A549 (cell line): ENCODE data around the gene THBD. TPM values are rescaled to one million over a fixed set of nuclear protein-coding genes. Genes with fewer than 3 reads are reported as not detected.

Source experiments
- ATAC-seq, 2 experiments: fragments of 200-7000 bp in 1 of 2; fragments of >200 bp in 1 of 2; cut with Nextera tagmentation in 1 of 2; cut with Tn5 transposase in 1 of 2; 3 replicates each; pipeline versions ENCODE4 v1.8.0 to v1.9.1; 2018 to 2020; ENCODE audit warnings: mild to moderate bottlenecking in 1 of 2, moderate library complexity in 1 of 2
- CTCF ChIA-PET: fragments of 300-600 bp; sonication (Branson Sonifier 250); formaldehyde crosslinking; extraction: SDS; loops from one replicate; lab custom pipeline; 2021; ENCODE audit warnings: antibody characterized with exemption, inconsistent platforms; lab: Yijun Ruan, JAX
- POLR2A ChIA-PET: fragments of 350-600 bp; formaldehyde crosslinking; extraction: SDS; loops from one replicate; lab custom pipeline; 2021; ENCODE audit warnings: antibody characterized with exemption, inconsistent platforms; lab: Yijun Ruan, JAX
- DNase-seq, 2 experiments: peaks; one replicate each; pipeline versions ENCODE4 v3.0.0 to v3.0.0-alpha.2; 2011 to 2016; ENCODE audit warnings: low read depth in 1 of 2, low spot score in 1 of 2
- FAIRE-seq: peaks from 2 replicates; lab custom pipeline; 2011; peaks lifted over from hg19 to GRCh38; lab: Jason Lieb, UNC
- H3K27ac ChIP-seq, 2 experiments: fragments of >200 bp; sonication (Bioruptor Twin); formaldehyde crosslinking; 3 replicates each; pipeline ENCODE4 v1.5.1; 2016 to 2017
- H3K4me1 ChIP-seq: fragments of >200 bp; sonication (Bioruptor Twin); formaldehyde crosslinking; 3 replicates; pipeline ENCODE4 v1.6.1; 2016
- H3K4me2 ChIP-seq: fragments of >200 bp; sonication (Bioruptor Twin); formaldehyde crosslinking; 3 replicates; pipeline ENCODE4 v1.6.1; 2016
- H3K4me3 ChIP-seq: fragments of >200 bp; sonication (Bioruptor Twin); formaldehyde crosslinking; 3 replicates; pipeline ENCODE4 v1.5.1; 2016
- H3K9me3 ChIP-seq: fragments of >200 bp; sonication (Bioruptor Twin); formaldehyde crosslinking; 3 replicates; pipeline ENCODE4 v1.6.1; 2016
- BHLHE40 ChIP-seq: IDR thresholded peaks from 2 replicates; pipeline ENCODE4 v1.6.1; 2012; ENCODE audit warnings: low read depth, low read length, inconsistent platforms
- CEBPB ChIP-seq, 2 experiments: fragments of >200 bp in 1 of 2; sonication (Bioruptor Twin) in 1 of 2; formaldehyde crosslinking in 1 of 2; IDR thresholded peaks; 2 replicates each; pipeline ENCODE4 v1.6.1; 2012 to 2016
- CHD2 ChIP-seq: fragments of 150-350 bp; IDR thresholded peaks from 2 replicates; pipeline ENCODE4 v1.6.1; 2014; ENCODE audit warnings: low read length; ENCODE audit not compliant: partially characterized antibody
- E2F6 ChIP-seq: IDR thresholded peaks from 2 replicates; pipeline ENCODE4 v1.6.1; 2012; ENCODE audit warnings: low read depth, borderline replicate concordance
- EHMT2 ChIP-seq: fragments of 200-600 bp; sonication (generic); IDR thresholded peaks from 2 replicates; pipeline ENCODE4 v1.6.1; 2016; ENCODE audit warnings: antibody characterized with exemption, low read depth, mild to moderate bottlenecking, moderate library complexity
- FOSL2 ChIP-seq, 2 experiments: fragments of 450-650 bp in 1 of 2; fragments of >200 bp in 1 of 2; sonication (Bioruptor Twin) in 1 of 2; formaldehyde crosslinking; IDR thresholded peaks; 2 replicates each; pipeline versions ENCODE4 v1.5.0 to v1.6.1; 2016 to 2020; ENCODE audit warnings: mild to moderate bottlenecking in 1 of 2, moderate library complexity in 1 of 2
- GATA3 ChIP-seq: IDR thresholded peaks from 2 replicates; pipeline ENCODE4 v1.6.1; 2012; ENCODE audit warnings: borderline replicate concordance
- HMGXB4 ChIP-seq: fragments of 250-450 bp; sonication (Bioruptor Pico); IDR thresholded peaks from 2 replicates; pipeline ENCODE4 v1.5.0; 2021; ENCODE audit warnings: mild to moderate bottlenecking, moderate library complexity, borderline replicate concordance
- HOXA7 ChIP-seq: fragments of 250-450 bp; sonication (Bioruptor Pico); IDR thresholded peaks from 2 replicates; pipeline ENCODE4 v1.5.0; 2020; ENCODE audit warnings: mild to moderate bottlenecking, moderate library complexity
- HOXB13 ChIP-seq: fragments of 250-450 bp; sonication (Bioruptor Pico); IDR thresholded peaks from 2 replicates; pipeline ENCODE4 v1.5.0; 2020; ENCODE audit warnings: low read depth, mild to moderate bottlenecking, moderate library complexity
- JUNB ChIP-seq: fragments of >200 bp; sonication (Bioruptor Twin); formaldehyde crosslinking; IDR thresholded peaks from 2 replicates; pipeline ENCODE4 v1.6.1; 2016
- KDM1A ChIP-seq: fragments of 200-600 bp; sonication (generic); IDR thresholded peaks from 2 replicates; pipeline ENCODE4 v1.6.1; 2016; ENCODE audit warnings: low read depth, mild to moderate bottlenecking
- KDM5A ChIP-seq: fragments of 200-600 bp; sonication (generic); IDR thresholded peaks from 2 replicates; pipeline ENCODE4 v1.6.1; 2016; ENCODE audit warnings: antibody characterized with exemption, mild to moderate bottlenecking
- MAFK ChIP-seq: fragments of 450-650 bp; IDR thresholded peaks from 2 replicates; pipeline ENCODE4 v1.6.1; 2014; ENCODE audit not compliant: partially characterized antibody
- MAZ ChIP-seq: fragments of 150-350 bp; IDR thresholded peaks from 2 replicates; pipeline ENCODE4 v1.6.1; 2014; ENCODE audit warnings: antibody characterized with exemption, low read depth, low read length, borderline replicate concordance
- POLR2A ChIP-seq: IDR thresholded peaks from 2 replicates; pipeline ENCODE4 v1.6.1; 2012; ENCODE audit warnings: mild to moderate bottlenecking, low read length
- RARB ChIP-seq: fragments of 250-450 bp; sonication (Bioruptor Pico); IDR thresholded peaks from 2 replicates; pipeline ENCODE4 v1.8.0; 2021; ENCODE audit warnings: mild to moderate bottlenecking, moderate library complexity
- RCOR1 ChIP-seq: fragments of 150-350 bp; IDR thresholded peaks from 2 replicates; pipeline ENCODE4 v1.6.1; 2014; ENCODE audit warnings: antibody characterized with exemption, low read length, low read depth
- RFX5 ChIP-seq: fragments of 450-650 bp; IDR thresholded peaks from 2 replicates; pipeline ENCODE4 v1.7.1; 2014; ENCODE audit warnings: antibody characterized with exemption, mild to moderate bottlenecking, moderate library complexity
- TFCP2L1 ChIP-seq: fragments of 250-450 bp; sonication (Bioruptor Pico); IDR thresholded peaks from 2 replicates; pipeline ENCODE4 v1.5.0; 2021; ENCODE audit warnings: mild to moderate bottlenecking
- ZC3H11A ChIP-seq: fragments of 450-650 bp; IDR thresholded peaks from 2 replicates; pipeline ENCODE4 v1.6.1; 2014; ENCODE audit warnings: antibody characterized with exemption, mild to moderate bottlenecking
- ZSCAN20 ChIP-seq: fragments of 250-450 bp; sonication (Bioruptor Pico); IDR thresholded peaks from 2 replicates; pipeline ENCODE4 v1.8.0; 2022; ENCODE audit warnings: mild to moderate bottlenecking, moderate library complexity
- WGBS: methylation state at CpG from one replicate; pipeline ENCODE4 v1.1.6; 2017; ENCODE audit errors: missing lambda C conversion rate; 5-methylcytosine and 5-hydroxymethylcytosine counted together
- polyA plus RNA-seq, 4 experiments: library from polyadenylated mRNA; depleted of rRNA in 3 of 4; stranded (reverse); fragments of >200 nt; fragmentation: RNase III in 1 of 4; extraction: RNeasy Plus Mini Kit Qiagen cat#74134 plus additional on column Dnase treatment in 1 of 4; gene quantifications; 2 replicates in 3 of 4; 3 replicates in 1 of 4; pipeline ENCODE4 v1.2.3, GENCODE V29; 2011 to 2017
- TF ChIP-seq, protein P1 (sequence below): fragments of >200 bp; sonication (Bioruptor Twin); formaldehyde crosslinking; IDR thresholded peaks from 3 replicates; pipeline ENCODE4 v1.6.1; 2016
- TF ChIP-seq, protein P2 (sequence below): fragments of >200 bp; sonication (Bioruptor Twin); formaldehyde crosslinking; IDR thresholded peaks from 2 replicates; pipeline ENCODE4 v1.6.1; 2016

THBD gene
- polyA plus RNA-seq, 2 of the 4 experiments (the other 2 are of a cell fraction) = 25.8 to 29.6 TPM

DNA sequence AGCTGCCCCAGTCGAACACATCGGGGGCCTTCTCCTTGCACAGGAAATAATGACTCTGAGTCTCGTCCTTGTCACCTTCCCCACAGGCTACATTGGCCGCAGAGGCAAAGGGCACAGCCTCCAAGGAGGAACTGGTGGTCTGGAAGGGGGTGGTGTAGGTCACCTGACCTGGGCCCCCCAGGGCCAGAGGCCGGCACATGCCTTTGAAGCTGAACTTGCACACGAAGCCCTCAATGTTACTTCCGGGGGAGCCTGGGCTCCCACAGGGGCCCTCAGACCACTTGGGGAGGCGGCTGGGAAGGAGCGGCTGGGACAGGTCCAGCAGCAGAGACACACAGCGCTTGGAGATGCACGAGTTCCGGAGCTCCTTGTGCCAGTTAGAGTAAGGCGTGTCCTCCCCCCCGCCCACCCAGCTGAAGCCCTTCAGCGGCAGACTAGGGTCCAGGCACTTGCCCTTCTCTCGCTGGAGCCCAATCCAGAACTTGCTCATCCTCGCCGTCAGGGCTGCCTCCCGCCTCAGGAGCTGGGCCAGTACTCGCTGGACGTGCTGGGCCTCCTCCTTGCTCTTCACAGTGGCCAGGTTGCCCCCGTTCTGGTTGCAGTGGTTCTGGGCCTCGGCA is 36.1 kb upstream of the THBD start:
- no peak for DNase-seq
- no peak for ATAC-seq
- FAIRE-seq = no peak
- TF ChIP-seq RARB (CRISPR knock-in tag) = no peak
- TF ChIP-seq BHLHE40 = no peak
- no peak for TF ChIP-seq RFX5
- TF ChIP-seq E2F6 = no peak
- TF ChIP-seq, protein P1, sequence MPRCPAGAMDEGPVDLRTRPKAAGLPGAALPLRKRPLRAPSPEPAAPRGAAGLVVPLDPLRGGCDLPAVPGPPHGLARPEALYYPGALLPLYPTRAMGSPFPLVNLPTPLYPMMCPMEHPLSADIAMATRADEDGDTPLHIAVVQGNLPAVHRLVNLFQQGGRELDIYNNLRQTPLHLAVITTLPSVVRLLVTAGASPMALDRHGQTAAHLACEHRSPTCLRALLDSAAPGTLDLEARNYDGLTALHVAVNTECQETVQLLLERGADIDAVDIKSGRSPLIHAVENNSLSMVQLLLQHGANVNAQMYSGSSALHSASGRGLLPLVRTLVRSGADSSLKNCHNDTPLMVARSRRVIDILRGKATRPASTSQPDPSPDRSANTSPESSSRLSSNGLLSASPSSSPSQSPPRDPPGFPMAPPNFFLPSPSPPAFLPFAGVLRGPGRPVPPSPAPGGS = no peak
- TF ChIP-seq KDM1A = no peak
- no peak for TF ChIP-seq ZSCAN20 (CRISPR knock-in tag)
- no peak for TF ChIP-seq TFCP2L1 (CRISPR knock-in tag)
- TF ChIP-seq EHMT2 = no peak
- TF ChIP-seq GATA3 = no peak
- POLR2A ChIA-PET = no interaction called here
- 85% methylated on average over 22 of the region's 23 CpGs for whole genome bisulfite sequencing
- no peaks in the 10 kb centered on the region for H3K9me3 ChIP-seq
- no peak overlapping the region for H3K4me2 ChIP-seq
- no peak overlapping the region for H3K4me3 ChIP-seq
- H3K27ac ChIP-seq = no peak overlapping the region
- CTCF ChIA-PET = interaction anchor here (1.2 to 1.3 kb wide), 2 partner anchors 9 to 24 kb away, joined by 4 to 5 read pairs; no protein-coding TSS in a partner anchor
- H3K4me1 ChIP-seq = no peaks in the 10 kb centered on the region

DNA sequence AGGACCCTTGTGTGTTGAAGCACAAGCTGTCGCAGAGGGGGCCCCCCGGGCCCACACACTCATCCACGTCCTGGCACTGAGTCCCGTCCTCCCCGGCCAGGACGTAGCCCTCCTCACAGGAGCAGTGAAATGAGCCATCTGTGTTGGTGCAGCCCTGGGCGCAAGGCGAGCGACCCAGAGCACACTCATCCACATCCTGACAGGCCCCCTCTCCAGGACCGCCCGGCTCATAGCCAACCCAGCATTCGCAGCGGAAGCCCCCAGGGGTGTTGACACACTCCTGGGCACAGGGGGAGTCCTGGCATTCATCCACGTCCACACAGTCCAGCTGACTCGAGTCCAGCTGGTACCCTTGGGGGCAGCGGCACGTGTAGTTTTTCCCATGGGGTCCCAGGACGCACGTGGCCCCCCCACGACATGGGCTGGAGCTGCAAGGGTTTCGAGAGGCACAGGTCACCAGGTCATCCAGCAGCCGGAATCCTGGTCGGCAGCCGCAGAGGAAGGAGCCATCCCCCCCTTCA is 35.4 kb upstream of the THBD start:
- Histone ChIP-seq H3K4me3 (no peak overlapping the region), H3K27ac (no peak overlapping the region), H3K4me2 (no peak overlapping the region), H3K4me1 (no peaks in the 10 kb centered on the region), H3K9me3 (no peaks in the 10 kb centered on the region)
- CTCF ChIA-PET = interaction anchor here (1.3 kb wide), 1 partner anchor 10 kb away, joined by 4 read pairs; no protein-coding TSS in a partner anchor
- POLR2A ChIA-PET = no interaction called here
- TF ChIP-seq ZC3H11A (no peak), JUNB (no peak), FOSL2 (IDR thresholded peaks at IDR 0.05) (no peak), FOSL2 (CRISPR knock-in tag; IDR thresholded peaks at IDR 0.05) (no peak), CHD2 (no peak), HMGXB4 (no peak), MAFK (no peak), RCOR1 (no peak), MAZ (no peak), E2F6 (no peak), HOXB13 (CRISPR knock-in tag) (no peak), BHLHE40 (no peak), CEBPB (IDR thresholded peaks at IDR 0.05) (no peak), KDM5A (no peak), POLR2A (no peak), HOXA7 (no peak)
- TF ChIP-seq, protein P2, sequence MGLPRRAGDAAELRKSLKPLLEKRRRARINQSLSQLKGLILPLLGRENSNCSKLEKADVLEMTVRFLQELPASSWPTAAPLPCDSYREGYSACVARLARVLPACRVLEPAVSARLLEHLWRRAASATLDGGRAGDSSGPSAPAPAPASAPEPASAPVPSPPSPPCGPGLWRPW = no peak
- WGBS = 65% methylated on average over 18 of the region's 24 CpGs
- DNase-seq (no peak), FAIRE-seq (no peak), ATAC-seq (no peak)
